OCI-LY1 (cell line): ENCODE measurements around the gene EIF2S3.

Experiments used
- H2AFZ ChIP-seq: fragments of 200-600 bp; sonication (generic), shearing (Covaris generic); 2 replicates; pipeline ENCODE4 v1.6.0; 2014; ENCODE audit warnings: antibody characterized with exemption, mild to moderate bottlenecking, low read length
- H3F3A ChIP-seq: fragments of 200-600 bp; sonication (generic), shearing (Covaris generic); 2 replicates; pipeline ENCODE4 v1.6.0; 2014; ENCODE audit warnings: mild to moderate bottlenecking, antibody characterized with exemption, low read length, moderate library complexity; ENCODE audit not compliant: insufficient read depth
- H3K27ac ChIP-seq: fragments of 200-600 bp; sonication (generic); 2 replicates; pipeline ENCODE4 v1.5.1; 2014; ENCODE audit warnings: low read length, mixed run types, mild to moderate bottlenecking, low read depth; ENCODE audit not compliant: poor library complexity, severe bottlenecking
- H3K27me3 ChIP-seq: fragments of 200-600 bp; sonication (generic); 2 replicates; pipeline ENCODE4 v1.6.0; 2014; ENCODE audit warnings: antibody characterized with exemption, mild to moderate bottlenecking, low read length, moderate library complexity; ENCODE audit not compliant: insufficient read depth
- H3K36me3 ChIP-seq: fragments of 200-600 bp; sonication (generic); 2 replicates; pipeline ENCODE4 v1.6.1; 2014; ENCODE audit warnings: mild to moderate bottlenecking, antibody characterized with exemption, low read length, moderate library complexity, mixed read lengths; ENCODE audit not compliant: insufficient read depth
- H3K4me1 ChIP-seq: fragments of 200-600 bp; sonication (generic); 2 replicates; pipeline ENCODE4 v1.5.1; 2014; ENCODE audit warnings: mild to moderate bottlenecking, low read length, moderate library complexity; ENCODE audit not compliant: insufficient read depth, severe bottlenecking
- H3K4me2 ChIP-seq: fragments of 200-600 bp; sonication (generic), shearing (Covaris generic); 2 replicates; pipeline ENCODE4 v1.6.1; 2014; ENCODE audit warnings: low read length
- H3K4me3 ChIP-seq: fragments of 200-600 bp; sonication (generic); 2 replicates; pipeline ENCODE4 v1.5.1; 2014; ENCODE audit warnings: low read length, low read depth, mild to moderate bottlenecking, mixed read lengths; ENCODE audit not compliant: poor library complexity, severe bottlenecking
- H3K79me2 ChIP-seq: fragments of 200-600 bp; shearing (Covaris generic); 2 replicates; pipeline ENCODE4 v1.6.1; 2016; ENCODE audit warnings: mixed run types, low read length, mixed read lengths; ENCODE audit not compliant: insufficient read depth
- H3K9ac ChIP-seq: fragments of 200-600 bp; sonication (generic), shearing (Covaris generic); 2 replicates; pipeline ENCODE4 v1.6.1; 2014; ENCODE audit warnings: mild to moderate bottlenecking, low read length, mixed read lengths
- H3K9me2 ChIP-seq: fragments of 200-600 bp; sonication (generic), shearing (Covaris generic); 2 replicates; pipeline ENCODE4 v1.6.1; 2014; ENCODE audit warnings: low read depth, mild to moderate bottlenecking, low read length, mixed read lengths
- H3K9me3 ChIP-seq: fragments of 200-600 bp; shearing (Covaris generic); 2 replicates; pipeline ENCODE4 v1.6.1; 2014; ENCODE audit warnings: low read length, mixed read lengths
- H4K20me1 ChIP-seq: fragments of 200-600 bp; sonication (generic), shearing (Covaris generic); 2 replicates; pipeline ENCODE4 v1.6.0; 2016; ENCODE audit warnings: mild to moderate bottlenecking, low read length; ENCODE audit not compliant: insufficient read depth
- CTCF ChIP-seq: fragments of 200-600 bp; sonication (generic), shearing (Covaris generic); IDR thresholded peaks from 2 replicates; pipeline ENCODE4 v1.5.1; 2017; ENCODE audit warnings: mild to moderate bottlenecking, antibody characterized with exemption, low read length, moderate library complexity, mixed read lengths
- EZH2 ChIP-seq: fragments of 200-600 bp; sonication (generic), shearing (Covaris generic); IDR thresholded peaks from 2 replicates; pipeline ENCODE4 v1.8.0; 2017; ENCODE audit warnings: borderline replicate concordance, mixed run types, mild to moderate bottlenecking, antibody characterized with exemption, low read length, moderate library complexity, mixed read lengths

The EIF2S3 gene

GRCh38 chrX:24018809-24019208 lies 35.9 kb upstream of the EIF2S3 start:
- Histone ChIP-seq H3K36me3 (peaks cover 14% of the 10 kb centered on the region), H3K9me3 (no peaks in the 10 kb centered on the region), H3K27me3 (no peaks in the 10 kb centered on the region), H3K4me3 (no peak overlapping the region), H3K4me1 (peaks cover 46% of the 10 kb centered on the region), H4K20me1 (no peaks in the 10 kb centered on the region), H3K27ac (no peak overlapping the region), H3K9ac (no peak overlapping the region), H3K4me2 (no peak overlapping the region), H3K9me2 (no peaks in the 10 kb centered on the region), H3F3A (no peaks in the 10 kb centered on the region), H3K79me2 (peaks cover 68% of the 10 kb centered on the region), H2AFZ (no peak overlapping the region)
- TF ChIP-seq CTCF (no peak), EZH2 (no peak)

GRCh38 chrX:24019448-24019847 lies 35.3 kb upstream of the EIF2S3 start:
- no peak for TF ChIP-seq EZH2
- no peak for TF ChIP-seq CTCF
- no peak overlapping the region for H3K4me3 ChIP-seq
- H3K4me2 ChIP-seq = no peak overlapping the region

GRCh38 chrX:24020306-24020876 lies 34.4 kb upstream of the EIF2S3 start:
- Histone ChIP-seq H3K4me3 (no peak overlapping the region), H3K27ac (no peak overlapping the region), H3K4me1 (peaks cover 34% of the 10 kb centered on the region), H4K20me1 (no peaks in the 10 kb centered on the region), H3K4me2 (peak overlapping the region; percentile 19; the same call in 1 of the 2 replicates), H3K79me2 (peaks cover 63% of the 10 kb centered on the region), H3K9me3 (no peaks in the 10 kb centered on the region), H3K27me3 (no peaks in the 10 kb centered on the region), H3K9me2 (no peaks in the 10 kb centered on the region), H3F3A (no peaks in the 10 kb centered on the region), H3K9ac (no peak overlapping the region), H3K36me3 (peaks cover 14% of the 10 kb centered on the region), H2AFZ (no peak overlapping the region)
- no peak for TF ChIP-seq CTCF
- no peak for TF ChIP-seq EZH2

More at GRCh38 chrX:24019448-24019847, 35.3 kb upstream of the EIF2S3 start:
- peaks cover 14% of the 10 kb centered on the region for H3K36me3 ChIP-seq
- H2AFZ ChIP-seq = no peak overlapping the region
- H3K79me2 ChIP-seq = peaks cover 69% of the 10 kb centered on the region
- peaks cover 43% of the 10 kb centered on the region for H3K4me1 ChIP-seq
- H3K27ac ChIP-seq = no peak overlapping the region
- H3K9me2 ChIP-seq = no peaks in the 10 kb centered on the region
- H3F3A ChIP-seq = no peaks in the 10 kb centered on the region
- H4K20me1 ChIP-seq = no peaks in the 10 kb centered on the region
- no peaks in the 10 kb centered on the region for H3K9me3 ChIP-seq
- no peaks in the 10 kb centered on the region for H3K27me3 ChIP-seq
- no peak overlapping the region for H3K9ac ChIP-seq
